Measurements from ENCODE around the gene NECAB3.

NECAB3 gene

GRCh38 chr20:33624399-33624798 lies 49.8 kb downstream of the NECAB3 start:
- no peak for DNase-seq (ENCODE audit: low spot score)
- FAIRE-seq: no peak

GRCh38 chr20:33622705-33623365 lies 51.4 kb downstream of the NECAB3 start:
- FAIRE-seq (no peak), DNase-seq (ENCODE audit: low spot score) (no peak)

GRCh38 chr20:33621717-33622400 lies 52.4 kb downstream of the NECAB3 start:
- no peak for FAIRE-seq
- DNase-seq (ENCODE audit: low spot score): no peak

- no peak for FAIRE-seq
Measured at GRCh38 chr20:33612001-33612400, 62.2 kb downstream of the NECAB3 start.

GRCh38 chr20:33611106-33611505 lies 63.1 kb downstream of the NECAB3 start:
- DNase-seq (ENCODE audit: low spot score) (no peak), FAIRE-seq (no peak)

More at GRCh38 chr20:33612001-33612400, 62.2 kb downstream of the NECAB3 start:
- DNase-seq (ENCODE audit: low spot score): no peak

GRCh38 chr20:33609504-33609903 lies 64.7 kb downstream of the NECAB3 start:
- no peak for FAIRE-seq
- DNase-seq (ENCODE audit: low spot score): no peak
